ENCODE data around the gene CSH2. TPM values are rescaled to one million over a fixed set of nuclear protein-coding genes. Genes with fewer than 3 reads are reported as not detected.

The CSH2 gene
- total RNA-seq, 2 donors from 2014 or later: not detected

DNA sequence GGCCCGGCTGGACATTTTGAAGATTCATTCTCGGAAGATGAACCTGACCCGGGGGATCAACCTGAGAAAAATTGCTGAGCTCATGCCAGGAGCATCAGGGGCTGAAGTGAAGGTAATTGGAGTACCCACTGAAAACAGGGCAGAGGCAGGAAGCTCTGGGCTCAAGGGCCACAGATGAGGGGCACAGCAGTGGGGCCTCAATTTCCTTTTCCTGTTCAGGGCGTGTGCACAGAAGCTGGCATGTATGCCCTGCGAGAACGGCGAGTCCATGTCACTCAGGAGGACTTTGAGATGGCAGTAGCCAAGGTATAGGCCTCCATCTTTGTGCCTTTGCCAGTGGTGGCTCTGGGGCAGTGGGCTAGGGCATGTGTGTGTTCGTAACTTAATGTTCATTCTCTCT lies 42.0 kb downstream of the CSH2 start:
- peaks cover 29 to 41% of the 10 kb centered on the region in 2 donors for H3K4me1 Mint-ChIP-seq (ENCODE audit: low read depth in 2 of 2)
- H3K4me3 Mint-ChIP-seq: no peak overlapping the region

DNA sequence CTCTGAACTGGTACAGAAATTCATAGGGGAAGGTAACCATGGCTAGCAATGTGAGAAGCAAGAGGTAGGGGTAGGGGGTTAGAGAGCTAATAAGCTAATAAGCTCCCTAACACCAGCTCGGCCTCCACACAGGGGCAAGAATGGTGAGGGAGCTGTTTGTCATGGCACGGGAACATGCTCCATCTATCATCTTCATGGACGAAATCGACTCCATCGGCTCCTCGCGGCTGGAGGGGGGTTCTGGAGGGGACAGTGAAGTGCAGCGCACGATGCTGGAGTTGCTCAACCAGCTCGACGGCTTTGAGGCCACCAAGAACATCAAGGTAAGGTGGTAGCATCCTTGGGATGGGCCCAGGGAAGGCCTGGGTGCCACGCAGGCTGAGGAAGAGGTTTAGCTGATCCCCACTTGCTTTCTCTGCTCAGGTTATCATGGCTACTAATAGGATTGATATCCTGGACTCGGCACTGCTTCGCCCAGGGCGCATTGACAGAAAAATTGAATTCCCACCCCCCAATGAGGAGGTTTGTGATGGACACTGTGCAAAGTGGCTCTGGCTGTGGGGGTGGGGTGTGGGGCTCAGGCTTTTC lies 42.5 kb downstream of the CSH2 start:
- no peak for DNase-seq (ENCODE audit: low spot score)
- Mint-ChIP-seq H3K4me3 (no peak overlapping the region), H3K9me3 (no peaks in the 10 kb centered on the region), H3K27ac (peak overlapping the region; percentile 39 to 63), H3K4me1 (ENCODE audit: low read depth in 2 of 2) (peaks cover 33 to 46% of the 10 kb centered on the region in 2 donors), H3K27me3 (no peaks in the 10 kb centered on the region), H3K36me3 (peaks cover 22% of the 10 kb centered on the region)
- ATAC-seq: no peak

More for the DNA sequence above, 42.0 kb downstream of the CSH2 start:
- Mint-ChIP-seq H3K27me3 (no peaks in the 10 kb centered on the region), H3K36me3 (peaks cover 22% of the 10 kb centered on the region), H3K27ac (peak overlapping the region; percentile 39 to 63), H3K9me3 (no peaks in the 10 kb centered on the region)
- ATAC-seq: no peak
- no peak for DNase-seq (ENCODE audit: low spot score)

GRCh38 chr17:63830278-63830677 lies 43.2 kb downstream of the CSH2 start:
- DNase-seq (ENCODE audit: low spot score) (no peak), ATAC-seq (no peak)
- Mint-ChIP-seq H3K27ac (peak overlapping the region; percentile 74 to 99), H3K27me3 (no peaks in the 10 kb centered on the region), H3K4me3 (no peak overlapping the region), H3K9me3 (no peaks in the 10 kb centered on the region), H3K4me1 (ENCODE audit: low read depth in 2 of 2) (peaks cover 33 to 51% of the 10 kb centered on the region in 2 donors), H3K36me3 (peaks cover 14% of the 10 kb centered on the region)

DNA sequence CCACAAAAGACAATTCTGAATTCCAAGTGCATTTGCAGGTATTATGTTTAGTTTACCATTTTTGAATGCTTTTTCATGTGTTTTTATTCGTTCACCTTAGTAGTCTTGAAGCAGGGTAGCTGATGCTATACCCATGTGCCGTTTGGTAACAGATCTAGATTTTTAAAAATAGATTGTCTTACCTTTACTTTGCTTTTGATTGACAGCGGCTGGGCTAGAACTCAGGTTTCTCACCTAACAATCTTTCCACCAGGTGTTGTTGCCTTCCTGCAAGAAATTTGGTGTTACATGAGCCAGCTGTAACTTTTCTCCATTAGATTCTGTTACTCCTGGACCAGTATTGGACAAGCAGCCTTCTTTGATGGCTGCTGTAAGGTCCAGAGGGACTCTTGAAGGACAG lies 44.5 kb downstream of the CSH2 start:
- no peaks in the 10 kb centered on the region for H3K9me3 Mint-ChIP-seq
- H3K27me3 Mint-ChIP-seq: no peaks in the 10 kb centered on the region
- peak overlapping the region; percentile 99 for H3K4me3 Mint-ChIP-seq
- peak overlapping the region; percentile 74 to 99 for H3K27ac Mint-ChIP-seq
- peaks cover 19% of the 10 kb centered on the region for H3K36me3 Mint-ChIP-seq
- peaks cover 40 to 55% of the 10 kb centered on the region in 2 donors for H3K4me1 Mint-ChIP-seq (ENCODE audit: low read depth in 2 of 2)
- ATAC-seq: no peak
- DNase-seq (ENCODE audit: low spot score): no peak

- Mint-ChIP-seq H3K27ac (peak overlapping the region; percentile 99), H3K4me1 (ENCODE audit: low read depth in 2 of 2) (peaks cover 46 to 58% of the 10 kb centered on the region in 2 donors), H3K36me3 (peaks cover 22% of the 10 kb centered on the region), H3K27me3 (no peaks in the 10 kb centered on the region), H3K4me3 (peak overlapping the region; percentile 99), H3K9me3 (no peaks in the 10 kb centered on the region)
- ATAC-seq (no peak), DNase-seq (ENCODE audit: low spot score) (no peak)
These were observed 45.7 kb downstream of the CSH2 start for GRCh38 chr17:63827801-63828221.

DNA sequence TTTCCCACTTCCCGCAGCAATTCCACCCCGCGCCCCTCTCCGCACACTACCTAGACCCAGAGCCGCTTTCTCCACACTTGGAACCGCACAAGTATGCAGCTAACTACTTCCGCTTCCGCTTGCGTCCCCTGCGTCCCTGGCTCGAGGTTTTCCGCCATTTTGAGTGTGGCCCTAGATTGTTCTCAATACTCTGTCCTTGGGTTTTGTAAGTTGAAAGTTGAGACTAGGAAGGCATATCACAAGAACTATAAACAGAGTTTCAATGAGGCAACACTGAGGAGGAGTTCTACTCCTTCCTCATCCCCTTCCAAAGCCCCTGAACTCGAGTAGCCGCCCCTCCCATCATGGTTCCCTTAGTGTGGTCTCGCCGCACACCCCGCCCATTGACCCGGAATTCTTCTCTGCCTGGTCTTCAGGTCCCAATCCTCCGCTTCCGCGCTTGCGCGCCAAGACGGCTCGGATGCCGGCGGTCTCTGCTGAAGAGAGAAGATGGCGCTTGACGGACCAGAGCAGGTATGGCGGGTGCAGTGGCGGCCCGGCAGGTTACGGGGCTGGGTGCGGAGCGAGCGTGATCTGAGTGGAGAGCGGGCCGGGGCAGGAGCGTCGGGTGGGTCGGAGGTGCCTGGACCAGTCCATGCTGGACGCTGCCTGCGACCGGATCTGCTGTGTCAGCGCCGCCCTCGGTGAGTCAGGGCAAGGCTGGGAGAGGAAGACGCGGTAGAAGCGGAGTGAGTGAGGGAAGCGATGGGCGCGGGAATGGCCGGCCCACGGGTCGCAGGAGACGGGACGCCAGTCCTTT lies 46.3 kb downstream of the CSH2 start, which contains the start of the genes FTSJ3 and PSMC5:
Gene FTSJ3 (minus strand): TSS at position 662 of the 799 bp plus-strand sequence. CDS start 761 bp downstream, outside the sequence.
Gene PSMC5 (plus strand): TSS at position 430 of the 799 bp plus-strand sequence. CDS start 60 bp downstream, at position 490.
- peak within 1 kb of the TSS; percentile 99 for H3K27ac Mint-ChIP-seq
- ATAC-seq: peak; percentile 96 to 98
- H3K27me3 Mint-ChIP-seq: no peaks in the 10 kb centered on the region
- no peaks in the 10 kb centered on the region for H3K9me3 Mint-ChIP-seq
- H3K4me1 Mint-ChIP-seq (ENCODE audit: low read depth in 2 of 2): peaks cover 47 to 58% of the 10 kb centered on the region in 2 donors
- peak; percentile 96 for DNase-seq (ENCODE audit: low spot score)
- peaks cover 24% of the 10 kb centered on the region for H3K36me3 Mint-ChIP-seq
- H3K4me3 Mint-ChIP-seq: peak within 1 kb of the TSS; percentile 99

- H3K9me3 Mint-ChIP-seq: no peaks in the 10 kb centered on the region
These were observed 46.9 kb downstream of the CSH2 start for GRCh38 chr17:63826468-63827001.

DNA sequence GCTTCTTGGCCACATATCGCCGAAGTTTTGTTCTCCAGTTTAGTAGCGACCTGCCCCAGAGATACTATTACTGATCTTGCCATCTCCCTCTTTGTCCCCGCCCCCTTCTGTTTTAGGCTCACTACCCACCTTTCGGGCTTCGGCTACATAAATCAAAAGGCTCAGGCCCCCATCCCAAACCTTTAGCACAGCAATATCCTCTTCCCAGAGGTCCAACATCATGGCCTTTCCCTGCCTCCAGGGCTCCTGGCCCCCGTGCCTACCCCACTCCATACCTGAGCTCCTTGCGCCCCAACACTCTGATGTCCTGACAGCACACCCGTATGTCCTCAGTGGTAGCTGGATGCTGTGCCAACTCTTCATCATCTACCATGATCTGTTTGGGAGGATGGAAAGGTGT lies 49.1 kb downstream of the CSH2 start:
- H3K4me1 Mint-ChIP-seq (ENCODE audit: low read depth in 2 of 2): peaks cover 50 to 51% of the 10 kb centered on the region in 2 donors
- no peak for ATAC-seq
- no peaks in the 10 kb centered on the region for H3K9me3 Mint-ChIP-seq
- DNase-seq (ENCODE audit: low spot score): no peak
- H3K36me3 Mint-ChIP-seq: peaks cover 30% of the 10 kb centered on the region
- peak overlapping the region; percentile 26 for H3K4me3 Mint-ChIP-seq
- H3K27ac Mint-ChIP-seq: peak overlapping the region; percentile 46 to 57
- no peaks in the 10 kb centered on the region for H3K27me3 Mint-ChIP-seq

More at GRCh38 chr17:63826468-63827001, 46.9 kb downstream of the CSH2 start:
- no peak for ATAC-seq
- H3K4me1 Mint-ChIP-seq (ENCODE audit: low read depth in 2 of 2): peaks cover 53 to 61% of the 10 kb centered on the region in 2 donors
- H3K4me3 Mint-ChIP-seq: peak overlapping the region; percentile 99
- DNase-seq (ENCODE audit: low spot score): no peak
- peak overlapping the region; percentile 99 for H3K27ac Mint-ChIP-seq
- H3K27me3 Mint-ChIP-seq: no peaks in the 10 kb centered on the region
- peaks cover 31% of the 10 kb centered on the region for H3K36me3 Mint-ChIP-seq

DNA sequence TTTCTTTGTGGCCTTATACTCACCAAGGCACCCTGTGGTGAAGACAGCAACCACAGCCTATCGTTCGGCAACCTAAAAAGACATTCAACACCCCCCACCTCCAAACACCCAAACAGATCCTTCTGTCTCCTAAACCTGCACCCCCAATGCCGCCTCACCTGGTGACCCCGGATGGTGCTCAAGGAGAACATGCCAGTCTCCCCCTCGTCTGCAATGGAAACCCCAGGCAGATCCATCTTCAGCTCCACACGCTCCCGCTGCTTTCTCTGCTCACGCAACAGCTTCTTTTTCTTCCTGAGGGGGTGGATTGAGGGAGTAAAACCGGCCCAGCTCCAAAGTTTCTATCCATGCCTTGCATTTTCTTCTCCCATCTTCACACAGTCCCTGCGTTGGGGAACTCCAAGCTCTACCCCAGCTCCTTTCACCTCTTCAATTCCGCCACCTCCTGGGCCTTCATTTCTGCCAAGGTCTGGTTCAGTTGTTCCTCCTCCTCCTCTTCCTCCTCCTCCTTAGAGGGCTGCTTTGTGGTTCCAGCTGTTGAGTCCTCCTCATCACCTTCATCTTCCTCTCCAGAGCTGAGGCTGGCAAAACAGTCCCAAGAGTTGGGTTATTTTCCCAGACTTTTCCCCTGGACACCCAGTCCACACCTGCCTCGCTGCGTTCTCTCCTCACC lies 49.7 kb downstream of the CSH2 start:
- DNase-seq (ENCODE audit: low spot score) (no peak), ATAC-seq (no peak)
- Mint-ChIP-seq H3K27ac (peak overlapping the region; percentile 46 to 57), H3K9me3 (no peaks in the 10 kb centered on the region), H3K27me3 (no peaks in the 10 kb centered on the region), H3K4me3 (peak overlapping the region; percentile 26), H3K36me3 (peaks cover 36% of the 10 kb centered on the region), H3K4me1 (ENCODE audit: low read depth in 2 of 2) (peaks cover 45 to 47% of the 10 kb centered on the region in 2 donors)

DNA sequence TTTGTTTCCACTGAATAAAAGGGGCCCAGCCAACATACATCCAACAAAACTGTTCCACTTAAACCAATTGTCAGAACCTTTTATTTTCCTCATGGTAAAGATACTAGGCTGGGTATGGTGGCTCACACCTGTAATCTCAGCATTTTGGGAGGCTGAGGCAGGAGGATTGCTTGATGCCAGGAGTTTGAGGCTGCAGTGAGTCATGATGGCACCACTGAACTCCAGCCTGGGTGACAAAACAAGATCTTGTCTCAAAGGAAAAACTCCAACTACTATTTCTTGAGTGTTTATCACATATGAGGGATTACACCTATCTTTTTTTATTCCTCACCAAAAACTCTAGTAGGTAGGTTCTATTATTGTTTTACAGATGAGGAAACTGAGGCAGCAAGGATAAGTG lies 50.9 kb downstream of the CSH2 start:
- no peaks in the 10 kb centered on the region for H3K27me3 Mint-ChIP-seq
- DNase-seq (ENCODE audit: low spot score): no peak
- no peaks in the 10 kb centered on the region for H3K9me3 Mint-ChIP-seq
- H3K36me3 Mint-ChIP-seq: peaks cover 47% of the 10 kb centered on the region
- H3K4me3 Mint-ChIP-seq: no peak overlapping the region
- H3K4me1 Mint-ChIP-seq (ENCODE audit: low read depth in 2 of 2): peaks cover 40 to 43% of the 10 kb centered on the region in 2 donors
- H3K27ac Mint-ChIP-seq: peak overlapping the region; percentile 70 to 92
- no peak for ATAC-seq

Other genes starting within 250 kb of the CSH2 start
- 100 to 1,000 TPM; 114 to 185 TPM for gene LIMD2, start 173.6 kb downstream of the CSH2 start, total RNA-seq
- 10 to 100 TPM; 59.5 to 86.5 TPM for gene STRADA, start 131.9 kb downstream of the CSH2 start, total RNA-seq
- gene CCDC47, start 100.1 kb downstream of the CSH2 start, total RNA-seq: 100 to 1,000 TPM in 1 of 2 donors, 10 to 100 TPM in 1; 72.6 to 102 TPM
- 100 to 1,000 TPM; 107 to 161 TPM for gene DDX42, start 99.5 kb downstream of the CSH2 start, total RNA-seq
- gene PSMC5, start 46.2 kb downstream of the CSH2 start, total RNA-seq: 100 to 1,000 TPM; 163 to 202 TPM
- 100 to 1,000 TPM in 1 of 2 donors, 10 to 100 TPM in 1; 74.2 to 116 TPM for gene FTSJ3, start 46.0 kb downstream of the CSH2 start, total RNA-seq
- gene SMARCD2, start 31.0 kb downstream of the CSH2 start, total RNA-seq: 100 to 1,000 TPM; 102 to 136 TPM
- not detected for gene GH2, start 8.3 kb upstream of the CSH2 start, total RNA-seq
- not detected for gene CSH1, start 22.9 kb upstream of the CSH2 start, total RNA-seq
- not detected for gene CSHL1, start 37.6 kb upstream of the CSH2 start, total RNA-seq
- not detected for gene GH1, start 45.2 kb upstream of the CSH2 start, total RNA-seq
- gene CD79B, start 58.7 kb upstream of the CSH2 start, total RNA-seq: 10 to 100 TPM; 33.8 to 58.6 TPM
- under 1 TPM in 1 of 2 donors, not detected in 1; 0.08 TPM for gene SCN4A, start 99.2 kb upstream of the CSH2 start, total RNA-seq
- gene PRR29, start 124.7 kb upstream of the CSH2 start, total RNA-seq: 1 to 10 TPM in 1 of 2 donors, under 1 TPM in 1; 0.50 to 1.0 TPM
- gene ICAM2, start 147.0 kb upstream of the CSH2 start, total RNA-seq: 10 to 100 TPM; 14.1 to 20.7 TPM